HG02840 (cell line): ENCODE data around the gene SOX9.

ENCODE experiments used
- ATAC-seq: cut with Tn5 transposase; IDR thresholded peaks from one replicate; pipeline ENCODE4 v1.9.1; 2021; ENCODE audit warnings: mild to moderate bottlenecking, moderate library complexity, moderate number of reproducible peaks; ENCODE audit not compliant: unreplicated experiment, low FRiP score

The SOX9 gene

GRCh38 chr17:72120642-72121163 is at the start of gene SOX9:
TSS of gene SOX9 (plus strand) at chr17:72121020. CDS start at chr17:72121392, 372 bp downstream.
- peak; percentile 74 for ATAC-seq

DNA sequence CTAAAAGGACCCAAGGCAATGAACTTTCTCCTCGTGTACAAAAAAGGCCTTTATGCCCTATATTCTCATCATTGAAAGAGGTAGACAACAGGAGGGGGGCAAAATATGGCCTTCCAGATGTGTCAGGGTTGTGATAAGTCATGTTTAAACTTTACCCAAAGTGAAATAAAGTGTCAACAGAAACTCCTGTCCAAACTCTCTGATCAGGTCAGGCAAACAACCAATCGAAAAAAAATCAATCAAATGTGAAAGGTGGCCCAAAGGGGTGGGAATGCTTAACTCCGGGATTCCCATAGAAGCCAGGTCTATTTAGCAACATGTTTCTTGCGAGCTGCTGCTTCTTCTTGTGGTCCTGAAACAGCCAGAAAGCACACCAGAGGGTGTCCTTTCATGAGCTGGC is 49.5 kb upstream of the SOX9 start:
- no peak for ATAC-seq

- no peak for ATAC-seq
Measured at GRCh38 chr17:72075995-72076677, 44.7 kb upstream of the SOX9 start.

- no peak for ATAC-seq
Measured at GRCh38 chr17:72076678-72077030, 44.2 kb upstream of the SOX9 start.

GRCh38 chr17:72077326-72077960 is 43.4 kb upstream of the SOX9 start:
- no peak for ATAC-seq

DNA sequence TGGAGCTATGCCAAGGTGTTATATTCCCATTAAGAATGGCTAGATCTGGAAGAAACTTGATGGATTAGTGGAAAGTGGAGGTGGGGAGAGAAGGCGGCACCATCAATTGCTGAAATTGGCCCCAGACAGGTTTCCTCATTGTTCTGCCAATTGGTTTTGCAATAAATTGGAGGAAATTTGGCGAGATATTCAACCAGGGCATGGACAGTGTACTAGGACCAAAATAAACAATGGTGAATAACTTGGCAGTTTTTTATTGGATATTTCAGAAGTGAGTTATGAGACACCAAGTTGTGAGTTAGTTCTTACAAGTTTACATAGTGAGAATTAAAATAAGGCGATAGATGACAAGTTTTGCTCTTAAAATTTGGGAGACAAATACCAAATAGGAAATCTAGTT is 41.1 kb upstream of the SOX9 start:
- ATAC-seq, result no peak

GRCh38 chr17:72087876-72088275 is 32.9 kb upstream of the SOX9 start:
- no peak for ATAC-seq

GRCh38 chr17:72089453-72089987 is 31.3 kb upstream of the SOX9 start:
- ATAC-seq, result no peak

DNA sequence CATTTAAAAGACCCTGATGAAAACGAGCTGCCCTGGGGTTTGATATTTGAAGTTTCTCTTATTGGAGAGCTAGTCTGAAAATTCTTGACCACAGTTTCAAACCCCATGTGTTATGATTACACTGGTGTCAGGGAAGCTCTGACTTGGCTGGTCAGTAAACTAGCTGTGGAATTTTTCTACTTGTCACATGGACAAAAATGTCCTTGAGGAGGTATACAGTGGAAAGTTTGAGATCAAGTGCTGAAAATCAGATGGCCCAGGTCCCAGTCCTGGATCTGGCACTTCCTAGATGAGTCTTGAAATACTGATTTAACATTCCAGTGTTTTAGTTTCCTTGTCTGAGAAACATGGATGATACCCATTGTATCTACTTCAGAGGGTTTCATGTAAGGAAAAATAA is 30.7 kb upstream of the SOX9 start:
- ATAC-seq, result no peak

DNA sequence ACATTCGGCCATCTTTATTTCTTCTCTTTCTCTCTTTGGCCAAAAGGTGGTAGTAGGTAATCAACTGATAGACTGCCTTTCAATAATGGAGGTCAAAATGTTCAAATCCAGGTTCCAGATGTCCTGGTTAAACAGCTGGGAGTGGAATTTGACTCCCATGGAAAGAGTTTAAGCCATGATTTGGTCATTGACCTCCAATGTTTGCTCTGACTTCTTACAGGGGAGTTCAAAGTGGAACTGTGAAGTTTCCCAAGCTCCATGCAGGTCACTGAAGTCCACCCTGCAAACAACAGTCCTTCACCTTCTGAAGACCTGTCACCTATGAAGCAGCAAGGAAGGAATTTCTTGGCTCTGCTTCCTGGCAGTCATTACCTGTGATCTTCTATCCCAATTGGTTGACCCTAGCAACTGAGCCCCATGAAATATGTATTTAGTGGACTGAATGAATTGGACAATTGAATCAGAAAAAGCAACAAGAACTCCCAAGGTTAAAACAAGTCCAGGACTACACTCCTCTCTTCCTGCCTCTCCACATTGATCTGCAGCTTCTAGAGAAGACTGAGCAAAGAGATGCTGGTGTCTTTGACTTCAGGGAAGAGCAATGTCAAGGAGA is 28.0 kb upstream of the SOX9 start:
- ATAC-seq, result no peak

DNA sequence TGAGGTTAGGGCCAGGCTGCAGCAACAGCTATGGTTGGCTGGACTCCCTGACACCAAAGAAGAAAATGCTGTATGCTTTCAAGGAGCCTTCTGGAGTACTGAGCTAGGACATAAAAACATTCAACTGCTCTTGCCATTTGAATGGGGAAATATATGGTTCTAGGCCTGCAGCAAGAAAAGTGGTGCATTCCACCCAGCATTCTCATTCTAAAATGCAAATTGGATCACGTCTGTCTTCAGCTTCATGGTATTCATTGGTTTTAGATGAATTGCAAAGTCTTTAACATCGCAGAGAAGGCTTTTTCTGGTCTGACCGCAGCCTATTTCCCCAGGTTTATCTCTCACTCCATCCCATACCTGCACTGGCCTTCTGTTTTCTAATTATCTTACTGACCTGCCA is 27.1 kb upstream of the SOX9 start:
- no peak for ATAC-seq

DNA sequence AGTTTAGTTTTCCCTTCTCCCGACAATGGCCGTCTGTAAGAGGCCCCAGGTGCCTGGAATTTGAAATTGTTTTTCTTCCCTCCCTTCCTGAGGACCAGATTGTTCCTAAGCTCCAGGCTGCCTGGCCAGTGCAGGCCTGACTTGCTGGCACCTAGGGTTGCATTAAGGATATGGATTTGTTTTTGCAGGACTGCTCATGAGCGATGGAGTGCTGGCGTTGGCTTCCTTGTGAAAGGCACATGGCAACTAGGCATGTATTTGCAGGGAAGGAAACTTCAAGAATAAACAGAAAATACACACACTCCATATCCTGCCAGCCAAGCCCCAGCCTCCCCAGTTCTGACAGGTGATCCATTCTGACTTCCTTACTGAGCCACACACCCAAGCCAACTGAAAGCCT is 25.5 kb upstream of the SOX9 start:
- ATAC-seq, result no peak

- ATAC-seq, result no peak
Measured at GRCh38 chr17:72097144-72097543, 23.7 kb upstream of the SOX9 start.

- ATAC-seq, result no peak
Measured at GRCh38 chr17:72099919-72100318, 20.9 kb upstream of the SOX9 start.

DNA sequence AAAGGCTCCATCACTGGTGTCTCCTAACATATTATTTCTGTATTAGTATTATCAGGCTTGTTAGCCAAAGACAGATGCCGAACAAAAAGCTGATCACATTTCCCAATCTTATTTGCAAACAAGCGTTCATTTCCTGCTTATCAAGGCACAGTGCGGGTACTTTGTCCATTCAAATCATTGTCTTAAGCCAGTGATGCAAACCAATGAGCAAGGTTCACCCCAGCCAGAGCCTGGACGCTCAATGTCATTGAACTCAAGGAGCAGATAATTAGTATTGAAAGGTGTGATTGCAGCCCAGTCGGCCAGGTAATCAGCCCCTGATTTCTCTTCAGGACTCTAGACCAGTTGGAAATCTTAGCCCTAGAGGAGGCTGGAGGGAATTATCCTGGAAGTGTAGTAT is 20.4 kb upstream of the SOX9 start:
- no peak for ATAC-seq

GRCh38 chr17:72101526-72101925 is 19.3 kb upstream of the SOX9 start:
- ATAC-seq, result no peak

DNA sequence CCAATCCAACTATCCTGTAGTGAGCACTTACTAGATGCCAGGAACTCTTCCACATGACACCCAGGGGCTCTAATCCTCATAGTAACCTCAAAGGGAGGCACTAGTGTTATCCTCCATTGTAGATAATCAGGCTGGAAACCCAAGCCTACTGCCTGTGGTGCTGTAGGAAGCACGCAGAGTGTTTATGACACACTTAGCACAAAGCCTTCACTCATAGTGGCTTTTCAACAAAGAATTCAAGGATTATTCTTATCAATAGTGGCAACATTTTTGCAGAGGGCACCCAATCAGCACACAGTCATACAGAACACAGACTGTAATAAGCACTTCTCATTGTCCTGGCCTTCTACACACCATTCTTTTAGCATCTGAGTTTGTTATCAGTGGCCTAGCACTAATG is 18.5 kb upstream of the SOX9 start:
- ATAC-seq, result no peak

GRCh38 chr17:72104164-72104862 is 16.5 kb upstream of the SOX9 start:
- no peak for ATAC-seq

DNA sequence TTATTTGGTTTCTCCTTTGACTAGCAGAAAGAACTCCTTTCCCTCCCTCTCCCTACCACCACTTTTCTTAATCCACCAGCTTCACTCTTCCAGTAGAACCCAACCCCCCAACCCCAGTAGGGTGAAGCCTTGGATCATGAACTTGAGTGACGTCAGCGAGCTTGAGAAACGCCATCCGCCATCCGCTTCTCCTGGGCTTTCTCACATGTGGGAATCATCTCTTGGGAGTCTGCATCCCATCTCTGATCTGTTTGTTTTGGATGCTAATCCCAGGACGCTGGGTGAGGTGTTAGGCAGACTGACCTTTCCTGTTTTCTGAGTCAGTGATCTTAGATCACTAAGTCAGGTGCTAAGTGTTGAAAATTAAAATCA is 16.0 kb upstream of the SOX9 start:
- no peak for ATAC-seq

DNA sequence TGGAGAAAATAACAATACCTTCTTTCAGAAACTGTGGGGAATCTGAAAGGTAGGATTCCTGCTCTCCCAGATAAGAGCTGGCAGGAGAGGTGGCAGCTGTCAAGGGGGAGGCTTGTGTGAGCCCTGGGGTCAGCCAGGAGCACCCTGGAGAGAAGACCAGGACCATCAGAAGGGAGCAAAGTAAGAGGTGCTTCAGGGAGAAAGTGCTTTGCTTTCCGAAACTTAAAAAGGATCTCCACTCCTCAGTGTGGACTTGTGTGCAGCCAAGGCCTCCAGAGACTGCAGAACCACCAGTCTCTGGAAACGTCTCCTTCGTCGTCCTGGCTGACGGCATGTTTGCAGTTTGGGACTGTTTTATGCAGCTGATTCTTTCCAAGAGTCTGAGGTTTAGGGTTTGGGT is 13.7 kb upstream of the SOX9 start:
- no peak for ATAC-seq
